Upper lobe of left lung (tissue), 6 donors: ENCODE data around the gene ARRB2. TPM values are rescaled to one million over a fixed set of nuclear protein-coding genes. Genes with fewer than 3 reads are reported as not detected.
A peak's percentile ranks its signal among the peaks of the same experiment; 100 is the strongest.

Experiments
- ATAC-seq, 2 donors: fragments of 200-7000 bp; cut with Tn5 transposase; one replicate each; pipeline ENCODE4 v1.9.1; 2022; ENCODE audit warnings: mild to moderate bottlenecking in 2 of 2, moderate library complexity in 2 of 2; ENCODE audit not compliant: low FRiP score in 2 of 2
- DNase-seq, 2 donors: peaks; one replicate each; pipeline ENCODE4 v3.0.0-alpha.2; 2019 to 2020
- H3K27ac ChIP-seq, 4 donors: fragments of 200-600 bp; sonication (generic); one replicate each; pipeline ENCODE4 v1.5.1; 2016 to 2019
- H3K27me3 ChIP-seq, 4 donors: fragments of 200-600 bp; sonication (generic); one replicate each; pipeline ENCODE4 v1.5.1; 2017 to 2019
- H3K36me3 ChIP-seq, 4 donors: fragments of 200-600 bp; sonication (generic); one replicate each; pipeline ENCODE4 v1.5.1; 2016 to 2019
- H3K4me1 ChIP-seq, 4 donors: fragments of 200-600 bp; sonication (generic); one replicate each; pipeline ENCODE4 v1.5.1; 2018 to 2019
- H3K4me3 ChIP-seq, 4 donors: fragments of 200-600 bp; sonication (generic); one replicate each; pipeline ENCODE4 v1.5.1; 2017 to 2019; ENCODE audit warnings: mild to moderate bottlenecking in 2 of 4, moderate library complexity in 1 of 4
- H3K9me3 ChIP-seq, 4 donors: fragments of 200-600 bp; sonication (generic); one replicate each; pipeline ENCODE4 v1.5.1; 2018 to 2019
- CTCF ChIP-seq, 6 experiments: fragments of 450-650 bp in 4 of 6; fragments of 200-600 bp in 2 of 6; sonication (generic) in 2 of 6; IDR thresholded peaks; one replicate each; pipeline ENCODE4 v1.5.1; 2016 to 2019; ENCODE audit warnings: antibody characterized with exemption in 6 of 6
- EP300 ChIP-seq, 4 donors: sonication (generic); formaldehyde crosslinking; IDR thresholded peaks; one replicate each; pipeline ENCODE4 v1.5.1; 2017; ENCODE audit warnings: antibody characterized with exemption in 4 of 4, control low read depth in 2 of 4
- POLR2A ChIP-seq, 4 donors: fragments of 450-650 bp; IDR thresholded peaks; one replicate each; pipeline ENCODE4 v1.5.1; 2016 to 2017; ENCODE audit warnings: antibody characterized with exemption in 4 of 4, mild to moderate bottlenecking in 2 of 4
- POLR2AphosphoS5 ChIP-seq, 2 donors: sonication (generic); formaldehyde crosslinking; IDR thresholded peaks; one replicate each; pipeline ENCODE4 v1.5.1; 2017; ENCODE audit warnings: antibody characterized with exemption in 2 of 2
- WGBS, 2 donors: methylation state at CpG; one replicate each; pipeline ENCODE4 v1.1.5; 2017 to 2018; 5-methylcytosine and 5-hydroxymethylcytosine counted together
- total RNA-seq, 6 donors: library from RNA; depleted of rRNA in 4 of 6; stranded (reverse); fragments of >200 nt in 4 of 6; gene quantifications; one replicate each; pipeline versions ENCODE4 v1.1.0 to v1.2.1, GENCODE V29; 2016 to 2021
- donor health status: DM: no; HTN: no; CAD: no; lungs with moderate emphysema.
- donor health status: DM: no; HTN: yes; CAD: no; lungs with severe emphysema.

Gene ARRB2
- total RNA-seq, 6 donors from 2014 or later = 67.3 to 336 (median 176) TPM

DNA sequence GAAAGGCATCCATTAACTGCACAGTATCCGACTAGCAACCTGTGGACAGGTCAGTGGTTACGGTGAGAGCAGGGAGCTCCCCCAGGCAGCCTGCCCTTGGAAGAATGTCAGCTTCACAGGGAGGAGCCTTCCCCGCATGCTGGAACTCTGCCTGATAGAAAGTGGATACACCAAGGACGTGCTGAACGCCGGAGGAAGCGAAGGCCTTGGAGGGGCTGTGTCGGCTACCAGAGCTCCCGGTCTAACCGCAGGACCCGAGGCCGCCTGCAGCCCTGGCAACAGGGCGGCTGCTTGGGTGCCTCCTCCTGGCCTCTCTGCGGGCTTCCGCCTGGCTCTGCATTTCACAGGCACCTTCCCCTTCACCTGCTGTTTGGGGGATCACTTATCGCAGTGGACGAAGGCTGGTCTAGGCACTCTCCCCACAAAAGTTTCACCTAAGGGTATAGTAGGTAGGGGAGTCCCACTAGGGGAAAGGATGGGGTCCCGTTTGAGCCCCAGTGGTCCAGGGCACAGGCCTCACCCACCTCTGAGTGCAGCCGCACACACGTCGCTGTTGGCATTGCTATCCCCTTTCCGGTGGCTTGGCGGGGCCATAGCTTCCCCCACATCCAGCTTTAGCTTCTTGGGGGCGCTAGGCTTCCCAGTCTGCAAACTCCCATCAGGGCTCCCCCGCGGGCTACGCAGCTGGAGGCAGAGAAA, 36.3 kb upstream of the ARRB2 start:
- H3K36me3 ChIP-seq = peaks cover 23 to 81% (median 70%) of the 10 kb centered on the region in 4 donors
- H3K4me3 ChIP-seq = no peak overlapping the region
- no peak for ATAC-seq
- 93 to 97% methylated on average over 14 of the region's 27 CpGs for WGBS, 2 donors
- TF ChIP-seq CTCF (IDR thresholded peaks at IDR 0.05) (no peak), POLR2A (IDR thresholded peaks at IDR 0.05) (no peak), EP300 (IDR thresholded peaks at IDR 0.05) (no peak)
- peaks cover 0 to 11% (median 7%) of the 10 kb centered on the region in 4 donors for H3K4me1 ChIP-seq
- no peak overlapping the region for H3K27ac ChIP-seq
- no peaks in the 10 kb centered on the region for H3K27me3 ChIP-seq
- DNase-seq = no peak
- no peaks in the 10 kb centered on the region for H3K9me3 ChIP-seq

DNA sequence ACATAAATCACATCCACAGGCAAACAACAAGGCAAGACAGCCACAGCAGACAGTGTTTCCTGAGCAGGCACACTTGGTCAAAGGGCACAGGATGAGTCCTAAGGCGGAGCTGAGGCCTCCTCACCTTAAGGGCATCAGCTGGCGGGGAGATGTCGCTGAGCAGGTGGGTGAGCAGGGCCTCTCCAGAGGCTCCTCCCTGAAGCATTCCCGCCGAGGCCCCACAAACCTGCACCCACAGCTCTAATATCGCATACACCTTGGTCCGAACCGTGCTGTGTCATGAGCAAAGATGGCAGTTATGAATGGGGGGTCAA, 35.8 kb upstream of the ARRB2 start:
- Histone ChIP-seq H3K4me3 (no peak overlapping the region), H3K9me3 (no peaks in the 10 kb centered on the region), H3K4me1 (peaks cover 0 to 11% (median 7%) of the 10 kb centered on the region in 4 donors), H3K27ac (no peak overlapping the region), H3K27me3 (no peaks in the 10 kb centered on the region), H3K36me3 (peaks cover 23 to 86% (median 70%) of the 10 kb centered on the region in 4 donors)
- no peak for TF ChIP-seq POLR2AphosphoS5 (IDR thresholded peaks at IDR 0.05)
- no peak for TF ChIP-seq CTCF (IDR thresholded peaks at IDR 0.05)
- TF ChIP-seq EP300 (IDR thresholded peaks at IDR 0.05) = no peak
- DNase-seq = no peak
- WGBS, 2 donors = 93 to 100% methylated on average over 3 to 7 of the region's 8 CpGs
- no peak for ATAC-seq

- Histone ChIP-seq H3K27ac (no peak overlapping the region), H3K4me3 (no peak overlapping the region), H3K27me3 (no peaks in the 10 kb centered on the region), H3K36me3 (peaks cover 23 to 96% (median 68%) of the 10 kb centered on the region in 4 donors), H3K9me3 (no peaks in the 10 kb centered on the region), H3K4me1 (peaks cover 0 to 11% (median 7%) of the 10 kb centered on the region in 4 donors)
- ATAC-seq (no peak), DNase-seq (no peak)
- 89 to 95% methylated on average over 10 of the region's 10 CpGs for WGBS, 2 donors
- TF ChIP-seq POLR2A (IDR thresholded peaks at IDR 0.05) (no peak), EP300 (IDR thresholded peaks at IDR 0.05) (no peak), POLR2AphosphoS5 (IDR thresholded peaks at IDR 0.05) (no peak), CTCF (IDR thresholded peaks at IDR 0.05) (no peak)
Measured at GRCh38 chr17:4675791-4676190, 34.6 kb upstream of the ARRB2 start.

DNA sequence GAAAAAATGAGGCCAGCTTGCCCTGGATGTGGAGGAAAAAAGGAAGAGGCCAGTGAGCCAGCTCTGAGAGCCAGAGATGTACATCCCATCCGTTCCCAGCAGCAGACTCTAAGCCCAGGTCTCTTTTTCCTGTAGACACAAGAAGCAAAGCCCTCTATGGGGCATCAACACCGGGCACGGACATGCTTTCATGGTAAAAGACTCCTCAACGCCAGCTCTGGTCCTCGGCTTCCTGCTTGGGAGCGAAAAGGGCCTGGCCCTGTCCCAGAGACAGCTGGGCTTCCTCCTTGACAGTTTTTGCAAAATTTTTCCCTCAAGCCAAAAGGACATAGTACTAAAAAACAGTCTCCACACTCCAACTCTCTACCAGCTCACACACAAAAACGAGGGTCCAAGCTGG, 33.6 kb upstream of the ARRB2 start:
- 69 to 78% methylated on average over 7 of the region's 7 CpGs for WGBS, 2 donors
- ATAC-seq (no peak), DNase-seq (no peak)
- Histone ChIP-seq H3K4me3 (no peak overlapping the region), H3K9me3 (no peaks in the 10 kb centered on the region), H3K27ac (peak overlapping the region in 1 of 4 donors; percentile 7), H3K4me1 (peaks cover 0 to 11% (median 7%) of the 10 kb centered on the region in 4 donors), H3K36me3 (peaks cover 25 to 97% (median 65%) of the 10 kb centered on the region in 4 donors), H3K27me3 (no peaks in the 10 kb centered on the region)
- TF ChIP-seq POLR2A (IDR thresholded peaks at IDR 0.05) (no peak), EP300 (IDR thresholded peaks at IDR 0.05) (no peak), POLR2AphosphoS5 (IDR thresholded peaks at IDR 0.05) (peak in 1 of 2 donors; percentile 31), CTCF (IDR thresholded peaks at IDR 0.05) (no peak)
